IPS-18c (cell line): ENCODE data around the gene NUDT14.

Source experiments
- H3K4me3 ChIP-seq: 2 replicates; pipeline ENCODE4 v1.7.0; 2013; ENCODE audit warnings: low read depth, mild to moderate bottlenecking, low read length, moderate library complexity; ENCODE audit not compliant: insufficient read depth
- H3K9me3 ChIP-seq: one replicate; pipeline ENCODE4 v1.6.1; 2013; ENCODE audit warnings: mild to moderate bottlenecking, low read length, moderate library complexity; ENCODE audit not compliant: control insufficient read depth, insufficient read depth

Gene NUDT14

DNA sequence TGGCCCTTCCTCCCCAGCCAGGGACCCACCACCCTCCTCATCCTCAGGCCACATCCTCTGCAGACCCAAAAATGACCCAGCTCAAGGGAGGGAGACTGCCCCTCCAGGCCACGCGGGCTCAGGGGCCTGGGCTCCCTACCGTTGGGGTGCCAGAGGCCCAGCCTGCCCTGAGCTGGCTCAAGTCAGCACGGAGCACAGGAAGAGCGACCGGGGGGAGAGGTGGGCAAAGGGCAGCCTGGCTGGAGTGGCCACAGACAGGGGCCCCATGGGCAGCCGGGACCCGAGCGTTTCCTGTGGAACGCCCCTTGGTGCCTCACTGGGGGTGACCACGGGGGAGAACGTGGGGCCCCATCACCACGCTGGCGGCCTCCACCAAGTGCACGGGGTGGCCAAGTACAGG lies 23.2 kb downstream of the NUDT14 start:
- Histone ChIP-seq H3K9me3 (no peaks in the 10 kb centered on the region), H3K4me3 (no peak overlapping the region)

DNA sequence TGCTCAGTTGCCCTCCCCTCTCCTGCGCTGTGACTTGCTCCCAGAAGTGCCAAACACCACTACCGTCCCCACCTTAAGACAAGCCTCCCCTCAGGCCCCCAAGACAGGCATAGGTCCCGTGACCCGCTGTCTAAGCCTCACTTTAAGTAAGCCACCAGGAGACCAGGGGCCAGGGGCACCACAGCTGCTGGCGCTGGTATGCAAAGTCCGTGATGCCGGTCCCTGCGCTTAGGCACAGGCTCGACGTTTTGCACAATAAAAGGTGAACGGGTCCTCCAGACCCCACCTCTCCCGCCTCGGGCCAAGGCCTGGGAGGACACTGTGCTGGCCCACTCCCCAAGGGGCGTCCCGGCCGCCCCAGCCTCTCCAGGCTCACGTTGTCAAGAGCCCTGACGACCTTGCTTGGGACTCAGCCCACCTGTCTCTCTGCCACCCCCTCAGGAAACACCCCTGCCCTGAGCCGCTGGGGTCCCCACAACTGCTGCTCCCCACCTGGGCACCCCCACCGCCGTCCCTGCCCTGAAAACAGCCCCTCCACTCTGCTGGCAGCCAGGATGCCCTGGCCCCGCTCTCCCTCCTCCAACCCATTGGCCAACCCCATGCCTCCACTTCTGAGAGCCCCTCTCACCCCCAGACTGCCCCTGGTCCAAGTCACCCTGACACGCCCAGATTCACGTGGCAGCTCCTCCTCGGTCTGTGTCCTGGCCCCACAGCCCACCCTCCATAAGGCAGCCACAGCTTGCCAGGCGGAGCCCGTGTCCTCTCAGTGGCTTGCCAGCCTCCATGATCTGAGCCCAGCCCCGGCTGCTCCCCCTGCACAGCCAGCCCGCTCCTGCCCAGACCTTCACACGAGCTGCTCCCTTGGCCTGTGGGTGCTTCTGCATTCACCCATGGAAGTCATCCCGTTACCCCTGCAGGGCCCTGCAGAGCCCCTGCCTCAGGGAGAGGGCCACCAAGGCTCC lies 24.4 kb downstream of the NUDT14 start:
- no peaks in the 10 kb centered on the region for H3K9me3 ChIP-seq
- no peak overlapping the region for H3K4me3 ChIP-seq

DNA sequence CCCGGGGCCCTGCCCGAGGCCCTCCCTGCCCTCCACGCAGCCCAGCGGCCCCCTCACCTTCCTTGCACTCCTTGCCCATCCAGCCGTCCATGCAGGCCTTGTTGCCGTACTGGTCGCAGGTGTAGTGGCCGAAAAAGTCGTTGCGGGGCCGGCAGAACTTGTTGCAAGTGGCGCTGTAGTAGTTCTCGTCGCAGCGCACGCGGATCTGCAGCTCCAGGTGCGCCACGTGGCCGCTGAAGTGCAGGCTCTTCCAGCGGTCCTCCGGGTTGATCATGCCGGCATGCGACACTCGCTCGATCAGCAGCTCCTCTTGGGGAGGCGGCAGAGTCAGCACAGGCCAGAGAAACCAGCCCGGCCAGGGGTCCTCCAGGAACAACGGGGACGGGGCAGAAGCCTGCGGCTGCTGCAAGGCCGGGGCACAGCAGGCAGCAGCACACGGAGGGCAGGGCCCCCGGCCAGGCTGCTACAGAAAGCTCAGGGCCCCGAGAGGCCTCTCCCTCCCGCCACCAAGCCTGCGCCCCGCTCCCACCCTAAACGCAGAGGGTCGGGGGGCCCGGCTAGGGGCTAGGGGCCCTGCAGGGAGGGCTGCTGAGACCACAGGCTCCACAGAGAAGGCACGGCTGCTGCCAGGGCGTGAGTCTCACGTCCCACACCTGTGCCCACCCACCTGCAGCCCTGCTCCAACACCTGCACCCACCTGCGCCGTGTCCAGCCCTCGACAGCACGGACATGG lies 25.3 kb downstream of the NUDT14 start:
- Histone ChIP-seq H3K9me3 (no peaks in the 10 kb centered on the region), H3K4me3 (no peak overlapping the region)

DNA sequence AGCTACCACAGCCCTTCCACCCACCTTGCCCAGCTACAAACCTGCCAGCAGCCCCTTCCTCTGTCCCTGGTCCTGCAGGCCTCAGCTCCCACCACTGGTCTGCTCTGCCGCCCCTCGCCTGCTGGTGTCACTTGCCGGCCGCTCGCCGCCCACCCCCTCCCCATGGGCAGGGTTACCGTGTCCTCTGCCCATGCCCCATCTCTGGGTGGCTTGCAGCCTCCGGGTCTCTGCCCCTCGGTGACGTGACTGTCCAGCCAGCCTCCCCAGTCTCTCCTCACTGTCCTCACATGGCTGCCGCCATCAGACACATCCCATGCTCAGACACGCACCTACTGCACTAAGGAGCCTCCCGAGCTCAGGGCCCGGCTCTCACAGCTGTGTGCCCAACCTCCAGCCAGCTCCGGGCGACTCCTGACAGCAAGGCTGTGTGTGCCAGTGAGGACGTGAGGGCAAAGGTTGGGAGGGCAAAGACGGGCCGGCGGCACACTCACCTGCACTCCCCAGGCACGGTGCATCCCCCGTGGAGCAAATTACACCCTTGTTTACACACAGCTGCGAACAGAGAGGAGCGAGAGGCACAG lies 26.0 kb downstream of the NUDT14 start:
- Histone ChIP-seq H3K9me3 (no peaks in the 10 kb centered on the region), H3K4me3 (no peak overlapping the region)

DNA sequence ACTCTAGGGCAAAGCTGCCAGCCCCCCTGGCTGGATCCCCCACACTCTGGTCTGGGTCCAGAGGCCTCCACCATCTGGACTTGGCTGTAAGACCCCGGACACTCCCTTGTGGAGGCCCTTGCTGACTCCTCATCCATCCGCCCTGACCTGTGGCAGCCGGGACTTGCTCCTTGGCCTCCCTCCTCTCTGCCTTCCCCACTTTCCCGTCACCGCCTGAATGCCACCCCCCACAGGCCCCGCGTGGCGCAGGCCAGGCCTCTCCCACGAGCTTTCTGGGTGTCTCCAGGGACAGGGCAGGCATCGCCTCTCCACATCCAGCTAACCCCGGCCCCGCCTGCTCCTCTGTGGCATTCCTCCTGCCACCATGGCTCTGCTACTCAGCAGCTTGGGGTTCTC lies 26.6 kb downstream of the NUDT14 start:
- Histone ChIP-seq H3K9me3 (no peaks in the 10 kb centered on the region), H3K4me3 (no peak overlapping the region)

DNA sequence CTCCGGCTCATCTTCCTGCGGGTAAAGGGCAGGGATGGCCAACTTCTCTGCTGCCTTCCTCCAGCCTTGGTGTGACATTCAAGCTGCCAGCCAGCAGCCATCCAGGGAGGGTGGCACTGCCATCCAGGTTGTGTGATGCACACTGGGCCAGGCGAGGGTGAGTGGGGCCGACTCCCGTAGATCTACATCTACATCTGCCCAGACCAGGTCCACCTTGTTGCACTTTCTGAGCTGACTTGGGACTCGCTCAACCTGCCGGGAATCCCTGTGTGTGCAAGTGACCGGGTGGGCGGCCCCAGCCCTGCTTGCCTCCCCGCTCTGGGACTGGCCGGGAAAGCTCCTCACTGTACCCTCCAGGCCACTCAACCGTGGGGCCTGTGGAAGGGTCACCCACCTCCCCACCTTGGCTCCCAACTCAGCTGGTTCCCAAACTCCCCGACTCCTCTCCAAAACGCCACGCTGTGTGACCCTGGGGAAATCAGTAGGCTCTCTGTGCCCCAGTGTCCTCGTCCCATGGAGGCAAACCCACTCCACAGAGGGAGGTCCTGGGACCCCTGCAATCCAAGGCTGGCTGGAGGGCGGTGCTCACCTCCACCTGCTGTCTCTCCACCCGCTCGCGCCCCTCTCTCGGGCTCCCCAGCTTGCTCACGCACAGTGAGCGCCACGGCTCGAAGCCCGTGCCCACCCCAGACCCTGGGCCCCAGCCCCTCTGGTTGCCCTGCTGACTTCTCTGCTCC lies 27.2 kb downstream of the NUDT14 start:
- no peak overlapping the region for H3K4me3 ChIP-seq
- H3K9me3 ChIP-seq, result no peaks in the 10 kb centered on the region

DNA sequence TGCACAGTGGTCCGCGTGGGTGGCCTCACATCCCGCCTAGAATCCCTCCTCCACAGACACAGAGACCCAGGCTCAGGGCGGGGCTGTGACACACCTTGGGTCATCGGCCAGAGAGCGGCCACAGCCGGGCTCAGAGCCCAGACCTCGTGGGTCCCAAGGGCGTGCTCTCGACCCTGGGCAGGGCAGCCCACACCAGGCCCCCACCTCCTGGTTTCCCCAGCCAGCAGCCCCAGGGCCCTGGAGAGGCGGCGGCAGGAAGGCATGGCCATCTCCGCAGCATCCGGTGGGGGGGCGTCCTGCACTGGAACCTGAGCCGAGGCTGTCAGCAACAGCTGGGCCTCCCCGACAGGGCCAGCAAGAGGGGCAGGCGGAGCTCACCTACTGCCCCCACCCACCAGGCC lies 27.8 kb downstream of the NUDT14 start:
- no peak overlapping the region for H3K4me3 ChIP-seq
- H3K9me3 ChIP-seq, result no peaks in the 10 kb centered on the region

DNA sequence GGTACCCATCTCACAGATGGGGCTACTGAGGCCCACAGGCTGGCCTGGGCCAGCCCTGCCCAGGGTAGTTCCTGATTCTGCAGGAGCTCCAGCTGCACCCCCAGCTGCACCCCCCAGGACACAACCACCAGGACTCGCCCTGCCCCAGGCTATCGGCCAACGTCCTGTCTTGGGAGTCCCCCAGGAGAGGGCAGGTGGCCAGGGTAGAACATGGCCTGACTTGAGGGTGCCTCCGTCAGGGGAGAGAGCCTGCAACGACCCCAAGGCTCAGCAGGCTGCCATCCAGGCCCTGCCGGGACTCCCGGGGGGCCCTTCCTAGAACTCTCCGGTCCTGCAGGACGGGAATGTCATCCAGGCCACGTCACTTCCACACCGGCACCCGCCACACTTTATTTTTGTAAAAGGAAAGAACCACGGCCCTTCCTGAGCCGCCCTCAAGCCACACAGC lies 28.3 kb downstream of the NUDT14 start:
- Histone ChIP-seq H3K9me3 (no peaks in the 10 kb centered on the region), H3K4me3 (no peak overlapping the region)

DNA sequence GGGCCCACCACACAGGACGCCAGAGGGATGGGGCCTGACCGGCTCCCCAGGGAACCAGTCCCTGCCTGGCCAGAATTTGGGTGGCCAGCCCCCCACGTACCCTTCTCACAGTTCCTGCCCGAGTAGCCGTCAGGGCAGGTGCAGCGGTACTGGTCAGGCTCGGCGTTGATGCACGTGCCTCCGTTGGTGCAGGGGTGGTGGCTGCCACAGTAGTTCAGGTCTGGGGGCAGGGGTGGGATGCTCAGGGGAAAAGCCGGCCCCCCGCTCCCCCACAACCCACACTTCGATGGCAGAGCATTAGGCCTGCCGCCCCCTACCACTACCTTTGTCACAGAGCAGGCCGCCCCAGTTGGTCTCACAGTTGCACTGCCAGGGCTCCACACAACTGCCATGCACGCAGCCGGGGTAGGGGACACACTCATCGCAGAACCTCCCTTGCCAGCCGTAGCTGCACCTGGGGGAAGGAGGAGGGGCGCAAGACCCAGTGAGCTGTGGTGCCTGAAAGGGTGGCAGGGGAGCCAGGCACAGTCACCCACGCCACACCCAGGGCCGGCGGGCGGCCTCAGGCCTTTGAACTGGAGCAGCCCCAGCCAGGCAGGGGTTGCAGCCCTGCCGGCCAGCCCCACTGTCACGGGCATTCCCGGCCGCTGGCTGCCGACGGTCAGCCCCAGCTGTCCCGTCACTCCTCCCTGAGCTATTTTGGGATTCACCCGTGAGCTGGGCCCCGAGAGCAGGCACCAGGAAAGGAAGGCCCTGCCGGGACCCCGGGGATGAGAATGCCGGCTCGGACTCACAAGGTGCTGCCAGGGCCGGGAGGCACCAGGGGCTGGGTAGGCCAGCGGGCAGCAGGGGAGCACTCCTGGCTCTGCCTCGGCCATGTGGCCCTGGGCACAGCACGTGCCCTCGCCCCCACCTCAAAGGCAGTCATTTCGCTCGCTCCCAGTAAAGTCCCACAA lies 29.0 kb downstream of the NUDT14 start:
- Histone ChIP-seq H3K9me3 (no peaks in the 10 kb centered on the region), H3K4me3 (no peak overlapping the region)

DNA sequence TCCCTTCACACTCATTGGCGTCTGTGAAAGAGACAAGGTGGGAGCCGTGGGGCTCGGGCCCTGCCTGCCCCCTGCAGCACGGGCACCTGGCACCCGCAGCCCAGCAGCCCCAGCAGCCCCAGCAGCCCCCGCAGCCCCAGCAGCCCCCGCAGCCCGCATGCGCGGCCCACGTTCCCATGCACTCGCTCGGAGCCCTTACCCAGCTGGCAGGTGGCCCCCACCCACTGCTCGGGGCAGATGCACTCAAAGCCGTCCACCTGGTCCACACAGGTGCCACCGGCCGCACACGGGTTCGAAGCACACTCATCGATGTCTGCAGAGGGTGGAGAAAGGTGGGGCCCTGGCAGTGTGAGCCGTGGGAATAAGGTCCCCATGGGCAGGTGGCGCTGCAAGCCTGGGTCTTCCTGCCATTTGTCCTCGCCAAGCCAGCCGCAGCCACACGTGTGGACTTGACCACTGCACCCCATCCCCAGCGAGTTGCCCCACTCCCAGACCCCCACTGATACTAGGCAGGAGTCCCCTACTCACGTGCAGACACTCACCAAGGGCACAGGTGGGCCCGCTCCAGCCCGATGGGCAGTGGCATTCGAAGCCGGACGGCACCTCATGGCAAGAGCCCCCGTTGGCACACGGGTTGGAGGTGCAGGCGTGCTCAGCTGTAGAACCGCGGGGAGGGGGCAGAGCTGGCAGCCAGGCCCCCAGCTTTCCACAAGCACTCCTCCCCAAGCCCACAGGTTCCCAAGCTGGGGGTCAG lies 29.9 kb downstream of the NUDT14 start:
- H3K4me3 ChIP-seq, result no peak overlapping the region
- H3K9me3 ChIP-seq, result no peaks in the 10 kb centered on the region

DNA sequence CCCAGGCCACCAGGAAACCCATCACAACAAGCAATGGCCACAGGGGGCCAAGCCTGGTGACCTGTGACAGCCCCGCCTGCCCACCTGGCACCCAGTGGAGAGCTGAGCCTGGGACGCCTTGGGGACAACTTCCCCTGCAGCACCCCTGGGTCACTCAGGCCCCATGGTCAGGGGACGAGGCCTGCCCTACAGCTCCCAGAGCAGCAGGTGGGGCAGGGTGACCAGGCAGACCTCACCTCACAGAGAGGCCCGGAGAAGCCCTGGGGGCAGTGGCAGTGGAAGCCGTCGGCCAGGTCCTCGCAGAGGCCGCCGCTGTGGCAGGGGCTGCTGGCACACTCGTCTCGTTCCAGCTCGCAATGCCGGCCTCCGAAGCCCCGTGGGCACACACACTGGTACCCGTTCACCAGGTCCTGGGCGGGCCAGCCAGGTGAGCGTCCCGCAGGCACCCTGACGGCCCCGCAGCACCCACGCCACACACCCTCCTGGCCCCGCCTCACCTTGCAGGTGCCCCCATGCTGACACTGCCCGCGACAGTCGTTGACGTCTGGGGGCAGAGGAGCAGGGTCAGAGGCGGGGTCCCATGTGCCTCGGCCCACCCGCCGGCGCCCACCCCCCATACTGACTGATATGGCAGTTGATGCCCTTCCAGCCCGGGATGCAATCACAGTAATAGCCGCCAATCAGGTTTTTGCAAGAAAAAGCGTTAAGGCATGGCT lies 30.6 kb downstream of the NUDT14 start:
- Histone ChIP-seq H3K4me3 (no peak overlapping the region), H3K9me3 (no peaks in the 10 kb centered on the region)

DNA sequence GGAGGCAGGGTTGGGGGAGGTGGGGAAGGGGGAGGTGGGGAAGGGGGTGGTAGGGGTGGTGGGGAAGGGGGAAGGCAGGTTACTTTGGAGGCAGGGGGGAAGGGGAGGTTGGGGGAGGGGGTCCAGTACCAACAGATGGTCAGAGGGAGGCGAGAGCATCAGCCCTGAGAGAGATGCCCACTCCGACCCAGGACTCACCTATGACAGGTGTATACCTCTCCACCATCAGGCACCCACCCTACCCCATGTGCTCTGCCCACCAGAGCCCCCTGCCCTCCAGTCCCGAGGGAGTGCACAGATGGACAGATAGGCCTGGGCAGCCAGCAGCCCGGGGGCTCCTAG lies 31.1 kb downstream of the NUDT14 start:
- Histone ChIP-seq H3K4me3 (no peak overlapping the region), H3K9me3 (no peaks in the 10 kb centered on the region)

DNA sequence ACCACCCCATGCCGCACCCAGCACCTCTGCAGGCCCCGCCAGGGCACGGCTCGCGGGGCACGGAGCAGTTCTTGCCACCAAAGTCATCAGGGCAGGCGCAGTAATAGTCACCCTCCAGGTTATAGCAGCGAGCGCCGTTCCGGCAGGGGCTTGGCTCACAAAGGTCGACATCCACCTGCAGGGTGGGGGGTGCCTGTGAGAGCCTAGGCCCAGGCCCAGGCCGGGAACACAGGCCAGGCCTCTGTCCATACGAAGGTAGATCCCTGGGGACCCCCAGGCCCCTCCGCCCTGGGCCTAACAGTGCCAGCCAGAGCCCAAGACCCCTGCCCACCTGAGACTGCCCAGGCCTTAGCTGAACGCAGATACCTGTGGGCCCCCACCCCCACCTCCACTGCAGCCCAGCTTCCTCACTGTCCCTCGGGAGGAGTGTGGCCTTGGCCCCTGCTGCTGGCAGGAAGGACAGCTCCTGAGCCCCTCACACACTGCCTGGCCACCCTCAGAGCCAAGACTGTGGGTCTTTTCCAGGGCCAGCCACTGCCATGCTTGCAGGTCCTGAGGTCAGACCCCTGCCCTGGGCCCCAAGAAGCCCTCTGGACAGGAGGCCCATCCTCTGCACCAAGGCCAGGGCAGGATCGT lies 31.8 kb downstream of the NUDT14 start:
- no peak overlapping the region for H3K4me3 ChIP-seq
- no peaks in the 10 kb centered on the region for H3K9me3 ChIP-seq

DNA sequence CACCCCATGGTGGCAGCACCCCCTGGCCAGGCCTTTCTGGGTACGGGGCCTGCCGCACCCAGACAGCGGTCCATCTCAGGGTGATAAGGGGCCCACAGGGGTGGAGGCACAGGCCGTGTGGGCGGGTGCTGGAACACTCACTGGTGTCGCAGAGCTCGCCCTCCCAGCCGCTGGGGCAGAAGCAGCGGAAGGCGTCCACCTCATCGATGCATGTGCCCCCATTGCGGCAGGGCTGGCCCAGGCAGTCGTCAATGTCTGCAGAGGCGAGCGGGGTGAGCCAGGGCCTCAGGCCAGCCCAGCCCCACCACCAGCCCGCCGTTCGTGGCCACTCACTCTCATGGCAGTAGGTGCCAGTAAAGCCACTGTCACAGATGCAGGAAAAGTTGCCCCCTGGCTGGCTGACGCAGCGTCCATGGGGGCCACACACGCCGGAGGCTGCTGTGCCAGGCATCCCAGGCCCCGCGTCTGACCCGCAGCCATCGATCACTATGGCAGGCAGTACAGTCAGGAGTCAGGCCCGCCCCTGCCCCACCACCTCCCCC lies 32.4 kb downstream of the NUDT14 start:
- Histone ChIP-seq H3K9me3 (no peaks in the 10 kb centered on the region), H3K4me3 (no peak overlapping the region)
